H1 (cell line): Measurements from ENCODE around the gene ATP2B1. TPM values are rescaled to one million over a fixed set of nuclear protein-coding genes. Genes with fewer than 3 reads are reported as not detected.

Experiments
- CTCF ChIA-PET: fragments of 300-600 bp; sonication (Branson Sonifier 250); formaldehyde crosslinking; loops from one replicate; lab custom pipeline; 2021; ENCODE audit not compliant: partially characterized antibody; lab: Charles Lee
- POLR2A ChIA-PET: fragments of 300-600 bp; sonication (Branson Sonifier 250); formaldehyde crosslinking; loops from one replicate; lab custom pipeline; 2021; ENCODE audit warnings: inconsistent platforms; ENCODE audit not compliant: partially characterized antibody; lab: Charles Lee
- DNase-seq, 2 experiments: peaks; one replicate each; pipeline versions ENCODE4 v3.0.0 to v3.0.0-alpha.2; 2010 to 2022; ENCODE audit warnings: low spot score in 2 of 2, low read depth in 1 of 2, mixed read lengths in 1 of 2
- FAIRE-seq: peaks from 2 replicates; lab custom pipeline; 2011; peaks lifted over from hg19 to GRCh38; lab: Jason Lieb, UNC
- H2AFZ ChIP-seq: 2 replicates; pipeline ENCODE4 v1.8.1; 2012; ENCODE audit warnings: low read length, inconsistent platforms
- H2AK5ac ChIP-seq: 2 replicates; pipeline ENCODE4 v1.6.1; 2013; ENCODE audit warnings: low read depth, low read length
- H2BK120ac ChIP-seq: replicated peaks from 2 replicates; pipeline ENCODE3; 2013; ENCODE audit warnings: low read depth, low read length, inconsistent platforms
- H2BK12ac ChIP-seq: 2 replicates; pipeline ENCODE4 v1.6.1; 2013; ENCODE audit warnings: low read depth, low read length
- H2BK15ac ChIP-seq: 2 replicates; pipeline ENCODE4 v1.6.1; 2013; ENCODE audit warnings: low read length
- H2BK20ac ChIP-seq: 2 replicates; pipeline ENCODE4 v1.6.1; 2013; ENCODE audit warnings: low read length
- H2BK5ac ChIP-seq: 2 replicates; pipeline ENCODE4 v1.6.1; 2013; ENCODE audit warnings: low read depth, low read length
- H3K14ac ChIP-seq: 2 replicates; pipeline ENCODE4 v1.6.1; 2013; ENCODE audit warnings: inconsistent platforms; ENCODE audit not compliant: insufficient read length
- H3K18ac ChIP-seq: 2 replicates; pipeline ENCODE4 v1.6.1; 2013; ENCODE audit warnings: low read length; ENCODE audit errors: extremely low read depth
- H3K23ac ChIP-seq: 2 replicates; pipeline ENCODE4 v1.6.1; 2013; ENCODE audit warnings: inconsistent platforms; ENCODE audit not compliant: insufficient read length
- H3K23me2 ChIP-seq: 2 replicates; pipeline ENCODE4 v1.6.1; 2013; ENCODE audit warnings: low read depth, low read length
- H3K27ac ChIP-seq: 2 replicates; pipeline ENCODE4 v1.6.1; 2011; ENCODE audit warnings: low read depth, low read length, inconsistent platforms
- H3K27me3 ChIP-seq, 4 experiments: replicated peaks in 1 of 4; 1 replicate in 1 of 4; 2 replicates in 3 of 4; pipeline versions ENCODE4 v1.6.1 to v1.8.1; 2011 to 2013; ENCODE audit warnings: low read length in 3 of 4, mild to moderate bottlenecking in 3 of 4, inconsistent platforms in 2 of 4, mixed read lengths in 2 of 4, moderate library complexity in 1 of 4; ENCODE audit not compliant: control insufficient read depth in 3 of 4, insufficient read depth in 3 of 4; ENCODE audit errors: extremely low read depth in 1 of 4
- H3K36me3 ChIP-seq, 4 experiments: 2 replicates each; pipeline versions ENCODE4 v1.6.1 to v1.8.1; 2011 to 2013; ENCODE audit warnings: mild to moderate bottlenecking in 4 of 4, low read length in 3 of 4, moderate library complexity in 2 of 4, control low read depth in 1 of 4, inconsistent platforms in 1 of 4; ENCODE audit not compliant: insufficient read depth in 4 of 4, control insufficient read depth in 2 of 4
- H3K4ac ChIP-seq: replicated peaks from 2 replicates; pipeline ENCODE3; 2013; ENCODE audit warnings: low read length, low read depth, mixed read lengths, inconsistent platforms; ENCODE audit not compliant: insufficient read length
- H3K4me1 ChIP-seq, 4 experiments: replicated peaks in 1 of 4; 1 replicate in 1 of 4; 2 replicates in 3 of 4; pipeline versions ENCODE4 v1.6.1 to v1.8.1; 2011 to 2013; ENCODE audit warnings: low read length in 3 of 4, inconsistent platforms in 2 of 4, mixed read lengths in 1 of 4; ENCODE audit not compliant: insufficient read depth in 4 of 4, control insufficient read depth in 3 of 4
- H3K4me2 ChIP-seq, 2 experiments: 2 replicates each; pipeline versions ENCODE4 v1.6.1 to v1.8.1; 2011 to 2013; ENCODE audit warnings: low read depth in 2 of 2, low read length in 2 of 2, control low read depth in 1 of 2, inconsistent platforms in 1 of 2, mild to moderate bottlenecking in 1 of 2; ENCODE audit not compliant: insufficient read depth in 1 of 2
- H3K4me3 ChIP-seq, 4 experiments: fragments of 200-600, 300-600 bp in 1 of 4; sonication (generic), shearing (Covaris generic), sonication (Bioruptor Twin) in 1 of 4; 2 replicates each; pipeline versions ENCODE4 v1.5.1 to v1.8.1; 2011 to 2016; ENCODE audit warnings: low read length in 4 of 4, low read depth in 3 of 4, control low read depth in 2 of 4, inconsistent platforms in 2 of 4, mild to moderate bottlenecking in 2 of 4, mixed read lengths in 1 of 4, moderate library complexity in 1 of 4; ENCODE audit not compliant: insufficient read depth in 2 of 4; ENCODE audit errors: extremely low read depth in 1 of 4
- H3K56ac ChIP-seq: replicated peaks from 2 replicates; pipeline ENCODE3; 2013; ENCODE audit warnings: low read depth, mild to moderate bottlenecking, mixed read lengths, low read length, inconsistent platforms; ENCODE audit not compliant: insufficient read length
- H3K79me1 ChIP-seq: 2 replicates; pipeline ENCODE4 v1.6.1; 2013; ENCODE audit warnings: low read depth, low read length, control low read depth
- H3K79me2 ChIP-seq, 2 experiments: 2 replicates each; pipeline versions ENCODE4 v1.6.1 to v1.8.1; 2012 to 2013; ENCODE audit warnings: low read length in 2 of 2, mild to moderate bottlenecking in 2 of 2, inconsistent platforms in 1 of 2; ENCODE audit not compliant: insufficient read depth in 2 of 2, control insufficient read depth in 1 of 2
- H3K9ac ChIP-seq, 4 experiments: replicated peaks in 1 of 4; 1 replicate in 1 of 4; 2 replicates in 3 of 4; pipeline versions ENCODE4 v1.6.1 to v1.8.1; 2011 to 2013; ENCODE audit warnings: low read depth in 3 of 4, low read length in 3 of 4, control low read depth in 2 of 4, mild to moderate bottlenecking in 2 of 4, moderate library complexity in 2 of 4, inconsistent platforms in 1 of 4; ENCODE audit errors: extremely low read depth in 1 of 4
- H3K9me3 ChIP-seq, 2 experiments: 2 replicates each; pipeline versions ENCODE4 v1.6.1 to v1.8.1; 2012 to 2013; ENCODE audit warnings: mild to moderate bottlenecking in 2 of 2, moderate library complexity in 2 of 2, control low read depth in 1 of 2, inconsistent platforms in 1 of 2, low read depth in 1 of 2, low read length in 1 of 2, mixed read lengths in 1 of 2; ENCODE audit not compliant: insufficient read depth in 2 of 2
- H4K20me1 ChIP-seq, 2 experiments: replicated peaks in 1 of 2; 2 replicates each; pipeline versions ENCODE3 to v1.8.1; 2011 to 2013; ENCODE audit warnings: inconsistent platforms in 2 of 2, low read length in 2 of 2, mild to moderate bottlenecking in 1 of 2; ENCODE audit not compliant: insufficient read depth in 2 of 2, control insufficient read depth in 1 of 2
- H4K5ac ChIP-seq: 2 replicates; pipeline ENCODE4 v1.6.1; 2013; ENCODE audit warnings: low read length, low read depth, mixed read lengths, inconsistent platforms; ENCODE audit not compliant: insufficient read length
- H4K8ac ChIP-seq: 2 replicates; pipeline ENCODE4 v1.8.0; 2013; ENCODE audit warnings: mild to moderate bottlenecking, moderate library complexity, low read length, inconsistent platforms; ENCODE audit not compliant: insufficient read depth; ENCODE audit errors: extremely low read depth
- H4K91ac ChIP-seq: replicated peaks from 2 replicates; pipeline ENCODE3; 2013; ENCODE audit warnings: low read length, mixed read lengths, inconsistent platforms; ENCODE audit not compliant: insufficient read length
- CREB1 ChIP-seq: IDR thresholded peaks from 2 replicates; pipeline ENCODE4 v1.6.1; 2012; ENCODE audit warnings: inconsistent platforms
- EGR1 ChIP-seq: IDR thresholded peaks from 2 replicates; pipeline ENCODE4 v1.6.1; 2011; ENCODE audit warnings: low read depth, low read length, borderline replicate concordance
- FOSL1 ChIP-seq: IDR thresholded peaks from 2 replicates; pipeline ENCODE4 v1.6.1; 2011; ENCODE audit warnings: mild to moderate bottlenecking, low read depth, low read length, moderate library complexity; ENCODE audit not compliant: insufficient read depth
- KDM4A ChIP-seq: IDR thresholded peaks from one replicate; pipeline ENCODE4 v1.7.1; 2012; ENCODE audit warnings: low read depth, mild to moderate bottlenecking, moderate library complexity, low read length, inconsistent platforms; ENCODE audit not compliant: severe bottlenecking
- KDM5A ChIP-seq: fragments of 200-600 bp; IDR thresholded peaks from 2 replicates; pipeline ENCODE4 v1.7.1; 2012; ENCODE audit warnings: mild to moderate bottlenecking, low read length, inconsistent platforms, mixed read lengths
- RNF2 ChIP-seq: fragments of 200-900, 300-1000 bp; sonication (generic); IDR thresholded peaks from 2 replicates; pipeline ENCODE4 v1.7.1; 2016; ENCODE audit warnings: borderline replicate concordance, low read depth, mild to moderate bottlenecking, antibody characterized with exemption, low read length; ENCODE audit not compliant: poor library complexity, severe bottlenecking; ENCODE audit errors: missing control alignments
- SIN3A ChIP-seq, 2 experiments: IDR thresholded peaks in 1 of 2; conservative IDR thresholded peaks in 1 of 2; 2 replicates each; pipeline ENCODE4 v1.6.1; 2011 to 2012; ENCODE audit warnings: low read length in 2 of 2, improper control_type of control experiment in 1 of 2, low read depth in 1 of 2, mild to moderate bottlenecking in 1 of 2
- USF2 ChIP-seq: IDR thresholded peaks from 2 replicates; pipeline ENCODE4 v1.6.1; 2011; ENCODE audit warnings: low read length, improper control_type of control experiment
- ZNF274 ChIP-seq: IDR thresholded peaks from 2 replicates; pipeline ENCODE4 v1.7.0; 2012; ENCODE audit warnings: low read length, borderline replicate concordance; ENCODE audit errors: extremely low read depth
- WGBS, 2 experiments: shearing (Covaris generic) in 1 of 2; methylation state at CpG; one replicate each; pipeline versions ENCODE4 v1.1.6 to v1.1.7; 2013 to 2015; ENCODE audit warnings: low lambda C conversion rate in 2 of 2, mixed read lengths in 2 of 2, inconsistent platforms in 1 of 2, low coverage in 1 of 2, missing lambda C conversion rate in 1 of 2; ENCODE audit not compliant: insufficient replicate concordance in 2 of 2, insufficient coverage in 1 of 2, insufficient read length in 1 of 2; ENCODE audit errors: extremely low coverage in 1 of 2, missing lambda C conversion rate in 1 of 2; 5-methylcytosine and 5-hydroxymethylcytosine counted together
- polyA plus RNA-seq, 7 experiments: library from polyadenylated mRNA; depleted of rRNA in 3 of 7; stranded (reverse) in 5 of 7; unstranded in 2 of 7; fragments of >200 nt in 5 of 7; fragments of 200-250 nt in 2 of 7; gene quantifications; 1 replicate in 5 of 7; 2 replicates in 1 of 7; 4 replicates in 1 of 7; pipeline versions ENCODE4 v1.2.1 to v1.2.3, GENCODE V29; 2011 to 2013; ENCODE audit warnings: missing spikeins in 2 of 7, mixed read lengths in 2 of 7
- total RNA-seq: library from RNA; stranded (reverse); fragmentation: NEBNext Ultra II Directional; extraction: Animal tissue kit (Norgen Biotek cat#: 25700); gene quantifications from 2 replicates; pipeline ENCODE4 v1.2.1, GENCODE V29; 2021

ATP2B1 gene
- total and polyA plus RNA-seq, 2 of the 8 experiments (the other 6 are each of a cell fraction or from before 2014, with no cell fraction given): 4.3 to 32.0 TPM

GRCh38 chr12:89573051-89573810, 135.4 kb downstream of the ATP2B1 start:
- 91% methylated on average over 5 of the region's 5 CpGs; no CpG with 5 or more reads in 1 of the 2 experiments for WGBS, 2 experiments
- H3K4me2 ChIP-seq: no peak overlapping the region
- H3K4ac ChIP-seq: no peak overlapping the region
- H3K79me2 ChIP-seq: no peaks in the 10 kb centered on the region
- FAIRE-seq: no peak
- POLR2A ChIA-PET: no interaction called here
- H2BK15ac ChIP-seq: no peak overlapping the region
- no peak overlapping the region for H3K18ac ChIP-seq
- no peaks in the 10 kb centered on the region for H3K27me3 ChIP-seq
- no peaks in the 10 kb centered on the region; a peak in 1 of 7 replicates for H3K4me1 ChIP-seq
- no peak overlapping the region for H4K91ac ChIP-seq
- no peaks in the 10 kb centered on the region for H4K20me1 ChIP-seq
- TF ChIP-seq RNF2 (no peak), EGR1 (no peak), CREB1 (no peak), KDM4A (no peak), FOSL1 (no peak), ZNF274 (no peak), SIN3A (conservative IDR thresholded peaks at IDR 0.05 in 1 of 2, IDR thresholded peaks at IDR 0.05 in 1 of 2; ENCODE audit: low read depth in 1 of 2, low read length in 2 of 2) (no peak), USF2 (no peak), KDM5A (no peak)
- H2BK12ac ChIP-seq: no peak overlapping the region
- no peak overlapping the region for H3K14ac ChIP-seq
- no peak overlapping the region for H2AFZ ChIP-seq
- no peak overlapping the region for H3K56ac ChIP-seq
- no peak overlapping the region for H2AK5ac ChIP-seq
- H3K27ac ChIP-seq: no peak overlapping the region
- H4K8ac ChIP-seq: no peak overlapping the region
- H2BK120ac ChIP-seq: no peak overlapping the region
- no peak for DNase-seq
- H3K9me3 ChIP-seq: no peaks in the 10 kb centered on the region
- H3K23me2 ChIP-seq: no peaks in the 10 kb centered on the region; the same call in 1 of the 2 replicates
- CTCF ChIA-PET: interaction anchor here (0.8 kb wide), 1 partner anchor 440 kb away, joined by 3 read pairs; no protein-coding TSS in a partner anchor
- no peak overlapping the region for H2BK5ac ChIP-seq
- no peaks in the 10 kb centered on the region for H3K79me1 ChIP-seq
- H4K5ac ChIP-seq: no peak overlapping the region
- H3K9ac ChIP-seq: no peak overlapping the region
- H3K4me3 ChIP-seq: no peak overlapping the region
- no peak overlapping the region for H2BK20ac ChIP-seq
- no peak overlapping the region for H3K23ac ChIP-seq
- no peaks in the 10 kb centered on the region for H3K36me3 ChIP-seq
